Measurements from ENCODE around the gene TENM4.

TENM4 gene

GRCh38 chr11:79441461-79441875 is 638 bp upstream of the TENM4 start:
- TF ChIP-seq POLR2AphosphoS5 (IDR thresholded peaks at IDR 0.05; ENCODE audit: low read depth, low read length) = no peak
- no peak for TF ChIP-seq SIN3A (IDR thresholded peaks at IDR 0.05; ENCODE audit: borderline replicate concordance, insufficient read depth, low read length)
- TF ChIP-seq TAF1 (IDR thresholded peaks at IDR 0.05; ENCODE audit: borderline replicate concordance, insufficient read depth, low read length) = no peak
- TF ChIP-seq REST (IDR thresholded peaks at IDR 0.05; ENCODE audit: insufficient read depth in 1 of 2, low read depth in 2 of 2, low read length in 2 of 2) = no peak
- no peak for TF ChIP-seq FOXP2 (optimal IDR thresholded peaks at IDR 0.05; ENCODE audit: borderline replicate concordance, extremely low read depth, extremely low read length, insufficient read depth)

GRCh38 chr11:79439886-79440570 is 802 bp downstream of the TENM4 start:
- TF ChIP-seq POLR2AphosphoS5 (IDR thresholded peaks at IDR 0.05; ENCODE audit: low read depth, low read length) (no peak), REST (IDR thresholded peaks at IDR 0.05; ENCODE audit: insufficient read depth in 1 of 2, low read depth in 2 of 2, low read length in 2 of 2) (no peak)

GRCh38 chr11:79439410-79439885 is 1.4 kb downstream of the TENM4 start:
- no peak for TF ChIP-seq FOXP2 (optimal IDR thresholded peaks at IDR 0.05; ENCODE audit: borderline replicate concordance, extremely low read depth, extremely low read length, insufficient read depth)
- no peak for TF ChIP-seq REST (IDR thresholded peaks at IDR 0.05; ENCODE audit: insufficient read depth in 1 of 2, low read depth in 2 of 2, low read length in 2 of 2)
- TF ChIP-seq SIN3A (IDR thresholded peaks at IDR 0.05; ENCODE audit: borderline replicate concordance, insufficient read depth, low read length) = no peak

GRCh38 chr11:79438631-79439409 is 2.0 kb downstream of the TENM4 start:
- TF ChIP-seq POLR2AphosphoS5 (IDR thresholded peaks at IDR 0.05; ENCODE audit: low read depth, low read length) = no peak
- TF ChIP-seq SIN3A (IDR thresholded peaks at IDR 0.05; ENCODE audit: borderline replicate concordance, insufficient read depth, low read length) = no peak
- no peak for TF ChIP-seq FOXP2 (optimal IDR thresholded peaks at IDR 0.05; ENCODE audit: borderline replicate concordance, extremely low read depth, extremely low read length, insufficient read depth)
- TF ChIP-seq TAF1 (IDR thresholded peaks at IDR 0.05; ENCODE audit: borderline replicate concordance, insufficient read depth, low read length) = no peak
- TF ChIP-seq REST (IDR thresholded peaks at IDR 0.05; ENCODE audit: insufficient read depth in 1 of 2, low read depth in 2 of 2, low read length in 2 of 2) = no peak
